ENCODE results near the gene ENDOG. TPM values are rescaled to one million over a fixed set of nuclear protein-coding genes. Genes with fewer than 3 reads are reported as not detected.

Gene ENDOG
- total and polyA plus RNA-seq, 2 donors (not counting 1 experiment from before 2014, with no cell fraction given): 5.2 to 15.5 TPM

DNA sequence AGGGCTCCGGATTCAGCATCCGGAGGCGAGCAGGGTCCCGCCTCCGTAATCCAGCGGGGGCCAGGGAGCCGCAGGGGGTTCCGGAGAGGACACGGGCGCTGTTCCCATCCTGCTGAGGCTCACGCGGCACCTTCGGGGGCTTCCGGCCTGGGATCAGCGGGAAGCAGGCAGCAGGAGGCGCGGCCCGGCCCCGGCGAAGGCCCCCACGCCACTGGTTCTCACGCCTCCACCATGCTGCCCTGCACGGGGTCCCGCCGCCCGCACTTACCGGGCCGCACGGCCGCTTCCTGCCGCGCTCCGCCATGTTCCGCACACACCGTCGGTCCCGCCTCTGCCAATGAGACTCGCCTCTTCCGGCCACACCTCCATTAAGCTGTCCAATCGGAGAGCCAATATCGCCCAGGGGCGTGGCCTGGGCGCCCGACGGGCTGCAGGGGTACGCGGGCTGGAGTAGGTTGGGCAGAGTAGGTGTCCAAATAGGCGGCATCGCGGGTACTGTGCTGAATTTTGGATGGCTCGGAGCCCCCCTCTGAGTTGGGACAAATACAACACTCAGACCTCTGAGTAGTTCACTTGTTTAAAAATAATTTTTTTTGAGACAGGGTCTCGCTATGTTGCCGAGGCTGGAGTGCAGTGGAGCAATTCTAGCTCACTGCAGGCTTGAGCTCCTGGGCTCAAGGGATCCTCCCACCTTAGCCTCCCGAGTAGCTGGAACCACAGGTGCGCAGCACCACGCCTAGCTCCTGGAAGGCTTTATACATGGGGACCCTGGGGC, 11.4 kb downstream of the ENDOG start, which contains the start of gene SPOUT1:
Gene SPOUT1, minus strand, starts transcription at position 318 of the 775 bp plus-strand sequence. Its CDS starts 14 bp downstream, at position 304.
- TF ChIP-seq, protein P1, sequence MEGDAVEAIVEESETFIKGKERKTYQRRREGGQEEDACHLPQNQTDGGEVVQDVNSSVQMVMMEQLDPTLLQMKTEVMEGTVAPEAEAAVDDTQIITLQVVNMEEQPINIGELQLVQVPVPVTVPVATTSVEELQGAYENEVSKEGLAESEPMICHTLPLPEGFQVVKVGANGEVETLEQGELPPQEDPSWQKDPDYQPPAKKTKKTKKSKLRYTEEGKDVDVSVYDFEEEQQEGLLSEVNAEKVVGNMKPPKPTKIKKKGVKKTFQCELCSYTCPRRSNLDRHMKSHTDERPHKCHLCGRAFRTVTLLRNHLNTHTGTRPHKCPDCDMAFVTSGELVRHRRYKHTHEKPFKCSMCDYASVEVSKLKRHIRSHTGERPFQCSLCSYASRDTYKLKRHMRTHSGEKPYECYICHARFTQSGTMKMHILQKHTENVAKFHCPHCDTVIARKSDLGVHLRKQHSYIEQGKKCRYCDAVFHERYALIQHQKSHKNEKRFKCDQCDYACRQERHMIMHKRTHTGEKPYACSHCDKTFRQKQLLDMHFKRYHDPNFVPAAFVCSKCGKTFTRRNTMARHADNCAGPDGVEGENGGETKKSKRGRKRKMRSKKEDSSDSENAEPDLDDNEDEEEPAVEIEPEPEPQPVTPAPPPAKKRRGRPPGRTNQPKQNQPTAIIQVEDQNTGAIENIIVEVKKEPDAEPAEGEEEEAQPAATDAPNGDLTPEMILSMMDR (conservative IDR thresholded peaks at IDR 0.05 in 1 of 2, IDR thresholded peaks at IDR 0.05 in 1 of 2; ENCODE audit: low read depth in 1 of 2, low read length in 2 of 2): no peak
- Histone ChIP-seq H3K4me1 (ENCODE audit: control insufficient read depth, extremely low read depth, insufficient read depth, low read length) (no peaks in the 10 kb centered on the region), H3K9ac (ENCODE audit: insufficient read depth, low read length) (peak within 1 kb of the TSS; percentile 79), H4K20me1 (ENCODE audit: control insufficient read depth, extremely low read depth, insufficient read depth, low read length) (no peaks in the 10 kb centered on the region), H3K36me3 (ENCODE audit: control insufficient read depth, insufficient read depth, low read length) (peaks cover 9% of the 10 kb centered on the region), H3K27me3 (ENCODE audit: control insufficient read depth, insufficient read depth, low read length) (no peaks in the 10 kb centered on the region), H3K4me2 (ENCODE audit: extremely low read depth, insufficient read depth, low read length) (peak within 1 kb of the TSS; percentile 93), H3K4me3 (replicated peaks in 1 of 4; ENCODE audit: control extremely low read depth in 1 of 4, insufficient read depth in 1 of 4, low read depth in 3 of 4, low read length in 4 of 4) (peak within 1 kb of the TSS; percentile 68 to 96 (median 92)), H3K9me3 (ENCODE audit: control insufficient read depth, insufficient read depth, low read depth, low read length) (no peaks in the 10 kb centered on the region), H3K79me2 (ENCODE audit: control insufficient read depth, insufficient read depth, low read length) (peaks cover 7% of the 10 kb centered on the region), H2AFZ (ENCODE audit: low read length) (peak within 1 kb of the TSS; percentile 81), H3K27ac (ENCODE audit: insufficient read depth, low read length) (peak within 1 kb of the TSS; percentile 50)
- peak; percentile 86 to 88 for DNase-seq (ENCODE audit: low read depth in 2 of 2)

DNA sequence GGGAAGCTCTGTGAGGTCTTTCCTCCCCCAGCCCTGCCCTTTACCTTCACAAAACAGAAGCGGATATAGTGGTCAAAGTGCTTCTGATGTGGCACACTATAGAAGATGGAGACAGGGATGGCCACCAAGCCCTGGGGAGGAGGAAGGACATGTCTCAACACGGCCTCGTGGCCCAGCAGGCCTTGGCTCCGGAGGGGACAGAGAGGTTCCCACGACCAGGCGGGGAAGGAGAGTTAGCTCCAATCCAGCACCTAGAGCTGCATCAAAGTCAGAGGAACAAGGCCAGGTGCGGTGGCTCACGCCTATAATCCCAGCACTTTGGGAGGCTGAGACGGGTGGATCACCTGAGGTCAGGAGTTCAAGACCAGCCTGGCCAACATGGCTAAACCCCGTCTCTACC, 15.4 kb downstream of the ENDOG start:
- Histone ChIP-seq H3K4me3 (replicated peaks in 1 of 4; ENCODE audit: control extremely low read depth in 1 of 4, insufficient read depth in 1 of 4, low read depth in 3 of 4, low read length in 4 of 4) (no peak overlapping the region), H3K9me3 (ENCODE audit: control insufficient read depth, insufficient read depth, low read depth, low read length) (no peaks in the 10 kb centered on the region), H3K27ac (ENCODE audit: insufficient read depth, low read length) (no peak overlapping the region), H3K36me3 (ENCODE audit: control insufficient read depth, insufficient read depth, low read length) (peaks cover 3% of the 10 kb centered on the region), H3K4me1 (ENCODE audit: control insufficient read depth, extremely low read depth, insufficient read depth, low read length) (no peaks in the 10 kb centered on the region), H3K79me2 (ENCODE audit: control insufficient read depth, insufficient read depth, low read length) (peaks cover 4% of the 10 kb centered on the region), H2AFZ (ENCODE audit: low read length) (no peak overlapping the region), H3K9ac (ENCODE audit: insufficient read depth, low read length) (no peak overlapping the region), H4K20me1 (ENCODE audit: control insufficient read depth, extremely low read depth, insufficient read depth, low read length) (no peaks in the 10 kb centered on the region), H3K4me2 (ENCODE audit: extremely low read depth, insufficient read depth, low read length) (no peak overlapping the region), H3K27me3 (ENCODE audit: control insufficient read depth, insufficient read depth, low read length) (no peaks in the 10 kb centered on the region)
- no peak for DNase-seq (ENCODE audit: low read depth in 2 of 2)
- no peak for TF ChIP-seq EZH2 (IDR thresholded peaks at IDR 0.05; ENCODE audit: low read length, missing control alignments)
- TF ChIP-seq, protein P1 (conservative IDR thresholded peaks at IDR 0.05 in 1 of 2, IDR thresholded peaks at IDR 0.05 in 1 of 2; ENCODE audit: low read depth in 1 of 2, low read length in 2 of 2): no peak

DNA sequence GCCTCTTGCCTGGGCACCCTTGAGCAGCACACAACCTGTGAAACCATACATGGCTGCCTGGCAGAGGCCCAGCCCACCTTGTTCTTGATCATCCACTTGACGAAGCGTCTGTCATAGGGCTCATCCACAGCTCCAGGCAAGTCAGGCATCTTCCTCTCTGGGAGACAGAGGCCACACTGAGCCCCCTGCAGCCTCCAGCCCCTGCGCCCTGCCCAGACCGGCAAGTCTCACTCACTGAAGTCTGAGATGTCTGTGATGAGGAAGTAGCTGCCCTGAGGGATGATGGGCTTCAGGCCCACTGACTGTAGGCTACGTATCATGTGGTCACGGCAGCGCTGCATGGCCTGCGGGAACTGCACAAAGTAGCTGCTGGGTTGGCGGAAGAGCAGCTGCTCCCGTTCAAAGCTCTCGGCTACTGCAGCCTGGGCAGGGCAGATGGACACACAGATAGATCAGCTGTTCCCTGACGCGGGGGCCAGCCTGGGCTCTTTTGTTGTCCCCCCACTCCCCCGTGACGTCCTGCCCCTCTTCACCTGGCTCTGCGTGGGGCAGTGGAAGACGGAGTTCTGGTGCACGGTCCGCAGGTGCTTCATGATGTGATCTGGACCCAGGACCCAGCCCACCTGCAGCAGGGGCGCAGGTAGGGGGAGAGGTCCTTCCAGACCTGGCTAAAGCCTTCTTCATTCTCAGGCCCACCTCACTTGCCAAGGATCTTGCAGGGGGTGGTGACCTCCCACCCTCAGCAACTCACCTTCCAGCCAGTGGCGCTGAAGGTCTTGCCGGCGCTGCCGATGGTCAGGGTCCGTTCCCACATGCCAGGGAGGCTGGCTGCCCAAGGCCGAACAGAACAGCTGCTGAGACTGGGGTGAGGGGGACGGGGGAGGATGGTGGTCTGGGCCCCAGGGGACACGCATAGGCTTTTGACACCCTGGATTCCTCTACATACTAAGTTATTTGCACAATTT, 17.2 kb downstream of the ENDOG start:
- no peaks in the 10 kb centered on the region for H3K9me3 ChIP-seq (ENCODE audit: control insufficient read depth, insufficient read depth, low read depth, low read length)
- no peaks in the 10 kb centered on the region for H4K20me1 ChIP-seq (ENCODE audit: control insufficient read depth, extremely low read depth, insufficient read depth, low read length)
- H3K27ac ChIP-seq (ENCODE audit: insufficient read depth, low read length): no peak overlapping the region
- no peak overlapping the region for H3K9ac ChIP-seq (ENCODE audit: insufficient read depth, low read length)
- H3K79me2 ChIP-seq (ENCODE audit: control insufficient read depth, insufficient read depth, low read length): no peaks in the 10 kb centered on the region
- H3K36me3 ChIP-seq (ENCODE audit: control insufficient read depth, insufficient read depth, low read length): peaks cover 3% of the 10 kb centered on the region
- no peaks in the 10 kb centered on the region for H3K4me1 ChIP-seq (ENCODE audit: control insufficient read depth, extremely low read depth, insufficient read depth, low read length)
- no peak overlapping the region for H3K4me3 ChIP-seq (replicated peaks in 1 of 4; ENCODE audit: control extremely low read depth in 1 of 4, insufficient read depth in 1 of 4, low read depth in 3 of 4, low read length in 4 of 4)
- DNase-seq (ENCODE audit: low read depth in 2 of 2): no peak
- H3K27me3 ChIP-seq (ENCODE audit: control insufficient read depth, insufficient read depth, low read length): no peaks in the 10 kb centered on the region
- TF ChIP-seq, protein P1 (conservative IDR thresholded peaks at IDR 0.05 in 1 of 2, IDR thresholded peaks at IDR 0.05 in 1 of 2; ENCODE audit: low read depth in 1 of 2, low read length in 2 of 2): no peak
- TF ChIP-seq EZH2 (IDR thresholded peaks at IDR 0.05; ENCODE audit: low read length, missing control alignments): no peak
- no peak overlapping the region for H3K4me2 ChIP-seq (ENCODE audit: extremely low read depth, insufficient read depth, low read length)
- H2AFZ ChIP-seq (ENCODE audit: low read length): no peak overlapping the region
